Muscle of leg (tissue), 11 donors: Measurements from ENCODE around the gene GLCE. TPM values are rescaled to one million over a fixed set of nuclear protein-coding genes. Genes with fewer than 3 reads are reported as not detected.

ENCODE experiments used
- DNase-seq: peaks from one replicate; pipeline ENCODE4 v3.0.0; 2013
- H3K27ac ChIP-seq: one replicate; pipeline ENCODE4 v1.5.1; 2013; ENCODE audit warnings: mild to moderate bottlenecking, low read length, control low read depth
- H3K27me3 ChIP-seq: one replicate; pipeline ENCODE4 v1.6.1; 2013; ENCODE audit warnings: low read length; ENCODE audit not compliant: control insufficient read depth, insufficient read depth
- H3K36me3 ChIP-seq: one replicate; pipeline ENCODE4 v1.6.1; 2013; ENCODE audit warnings: low read length; ENCODE audit not compliant: control insufficient read depth, insufficient read depth
- H3K4me1 ChIP-seq: one replicate; pipeline ENCODE4 v1.6.1; 2013; ENCODE audit warnings: low read length; ENCODE audit not compliant: control insufficient read depth, insufficient read depth
- H3K4me3 ChIP-seq: one replicate; pipeline ENCODE4 v1.5.1; 2013; ENCODE audit warnings: low read length, control low read depth
- H3K9me3 ChIP-seq: replicated peaks from 2 replicates; pipeline ENCODE4 v1.6.1; 2013; ENCODE audit warnings: low read depth, low read length; ENCODE audit not compliant: control insufficient read depth
- WGBS: methylation state at CpG from one replicate; pipeline ENCODE4 v1.1.5; 2013; ENCODE audit warnings: missing lambda C conversion rate; ENCODE audit not compliant: insufficient coverage; 5-methylcytosine and 5-hydroxymethylcytosine counted together
- polyA plus RNA-seq, 8 donors: library from polyadenylated mRNA; unstranded; fragments of 120-200 nt; gene quantifications; one replicate each; pipeline versions ENCODE4 v1.2.1 to v1.2.3, GENCODE V29; 2013; ENCODE audit warnings: inconsistent platforms in 1 of 8, low replicate concordance in 1 of 8; ENCODE audit not compliant: insufficient read length in 8 of 8, insufficient read depth in 1 of 8
- total RNA-seq: library from RNA; stranded (reverse); fragments of 120-200 nt; gene quantifications from one replicate; pipeline ENCODE4 v1.2.4, GENCODE V29; 2013

The GLCE gene
- total and polyA plus RNA-seq, 9 donors: 27.4 to 50.1 (median 32.7) TPM

GRCh38 chr15:69190091-69190490 is 29.7 kb downstream of the GLCE start:
- Histone ChIP-seq H3K36me3 (no peaks in the 10 kb centered on the region), H3K9me3 (no peaks in the 10 kb centered on the region), H3K27ac (no peak overlapping the region), H3K4me1 (peaks cover 3% of the 10 kb centered on the region), H3K4me3 (no peak overlapping the region), H3K27me3 (no peaks in the 10 kb centered on the region)
- no peak for DNase-seq

GRCh38 chr15:69190504-69190903 is 30.1 kb downstream of the GLCE start:
- DNase-seq: no peak
- Histone ChIP-seq H3K9me3 (no peaks in the 10 kb centered on the region), H3K27ac (no peak overlapping the region), H3K27me3 (no peaks in the 10 kb centered on the region), H3K36me3 (no peaks in the 10 kb centered on the region), H3K4me1 (peaks cover 3% of the 10 kb centered on the region), H3K4me3 (no peak overlapping the region)

- no CpG with 5 or more reads among the region's 2 CpGs for whole genome bisulfite sequencing
- no peak overlapping the region for H3K4me3 ChIP-seq
- peak; percentile 49 for DNase-seq
- H3K36me3 ChIP-seq: peaks cover 6% of the 10 kb centered on the region
- no peaks in the 10 kb centered on the region for H3K9me3 ChIP-seq
- H3K27ac ChIP-seq: no peak overlapping the region
- peaks cover 3% of the 10 kb centered on the region for H3K4me1 ChIP-seq
- no peaks in the 10 kb centered on the region for H3K27me3 ChIP-seq
Observed at GRCh38 chr15:69194025-69194827, 33.8 kb downstream of the GLCE start.

GRCh38 chr15:69194854-69195253 is 34.4 kb downstream of the GLCE start:
- H3K4me3 ChIP-seq: no peak overlapping the region
- H3K9me3 ChIP-seq: no peaks in the 10 kb centered on the region
- WGBS: no CpG with 5 or more reads among the region's 1 CpG
- H3K36me3 ChIP-seq: peaks cover 6% of the 10 kb centered on the region
- no peaks in the 10 kb centered on the region for H3K27me3 ChIP-seq
- peaks cover 3% of the 10 kb centered on the region for H3K4me1 ChIP-seq
- no peak overlapping the region for H3K27ac ChIP-seq
- DNase-seq: peak; percentile 13

- no peaks in the 10 kb centered on the region for H3K4me1 ChIP-seq
- H3K27ac ChIP-seq: no peak overlapping the region
- H3K9me3 ChIP-seq: no peaks in the 10 kb centered on the region
- no peak overlapping the region for H3K4me3 ChIP-seq
- no peaks in the 10 kb centered on the region for H3K27me3 ChIP-seq
- 57% methylated on average over 1 of the region's 1 CpG for WGBS
- DNase-seq: no peak
- H3K36me3 ChIP-seq: peaks cover 6% of the 10 kb centered on the region
Observed at GRCh38 chr15:69200832-69201745, 40.7 kb downstream of the GLCE start.

GRCh38 chr15:69206079-69206478 is 45.6 kb downstream of the GLCE start:
- Histone ChIP-seq H3K27me3 (no peaks in the 10 kb centered on the region), H3K4me3 (no peak overlapping the region), H3K27ac (no peak overlapping the region), H3K9me3 (no peaks in the 10 kb centered on the region), H3K4me1 (no peaks in the 10 kb centered on the region), H3K36me3 (no peaks in the 10 kb centered on the region)
- no CpG with 5 or more reads among the region's 1 CpG for whole genome bisulfite sequencing
- DNase-seq: no peak

GRCh38 chr15:69209661-69210060 is 49.2 kb downstream of the GLCE start:
- WGBS: no CpG with 5 or more reads among the region's 1 CpG
- H3K36me3 ChIP-seq: no peaks in the 10 kb centered on the region
- H3K4me1 ChIP-seq: no peaks in the 10 kb centered on the region
- no peak for DNase-seq
- no peaks in the 10 kb centered on the region for H3K9me3 ChIP-seq
- H3K27ac ChIP-seq: no peak overlapping the region
- no peaks in the 10 kb centered on the region for H3K27me3 ChIP-seq
- no peak overlapping the region for H3K4me3 ChIP-seq

GRCh38 chr15:69210574-69210973 is 50.1 kb downstream of the GLCE start:
- Histone ChIP-seq H3K27ac (no peak overlapping the region), H3K4me3 (no peak overlapping the region), H3K9me3 (no peaks in the 10 kb centered on the region), H3K4me1 (no peaks in the 10 kb centered on the region), H3K27me3 (no peaks in the 10 kb centered on the region), H3K36me3 (no peaks in the 10 kb centered on the region)
- no peak for DNase-seq

GRCh38 chr15:69213786-69214185 is 53.4 kb downstream of the GLCE start:
- no peaks in the 10 kb centered on the region for H3K9me3 ChIP-seq
- no peak overlapping the region for H3K4me3 ChIP-seq
- H3K4me1 ChIP-seq: no peaks in the 10 kb centered on the region
- H3K27me3 ChIP-seq: no peaks in the 10 kb centered on the region
- no CpG with 5 or more reads among the region's 3 CpGs for WGBS
- no peak for DNase-seq
- H3K27ac ChIP-seq: no peak overlapping the region
- H3K36me3 ChIP-seq: no peaks in the 10 kb centered on the region

- no CpG with 5 or more reads among the region's 2 CpGs for WGBS
- Histone ChIP-seq H3K36me3 (no peaks in the 10 kb centered on the region), H3K27ac (no peak overlapping the region), H3K9me3 (no peaks in the 10 kb centered on the region), H3K4me3 (no peak overlapping the region), H3K27me3 (no peaks in the 10 kb centered on the region), H3K4me1 (no peaks in the 10 kb centered on the region)
- no peak for DNase-seq
Observed at GRCh38 chr15:69215314-69216035, 55.0 kb downstream of the GLCE start.
